SK-N-SH (cell line): Measurements from ENCODE around the gene COX7A2. TPM values are rescaled to one million over a fixed set of nuclear protein-coding genes. Genes with fewer than 3 reads are reported as not detected.

Experiments used
- CTCF ChIA-PET: fragments of 300-600, 350-600 bp; formaldehyde crosslinking; extraction: SDS; loops from one replicate; lab custom pipeline; 2021; lab: Yijun Ruan, JAX
- POLR2A ChIA-PET: fragments of 350-600 bp; sonication (Branson Sonifier 250); formaldehyde crosslinking; extraction: SDS; loops from one replicate; lab custom pipeline; 2020; ENCODE audit warnings: antibody characterized with exemption, inconsistent platforms; lab: Yijun Ruan, JAX
- DNase-seq: peaks from one replicate; pipeline ENCODE4 v3.0.0; 2012
- H2AFZ ChIP-seq: fragments of 200-600 bp; sonication (generic); 2 replicates; pipeline ENCODE4 v1.8.1; 2016; ENCODE audit warnings: antibody characterized with exemption, mild to moderate bottlenecking, low read depth
- H3F3A ChIP-seq: fragments of 200-600 bp; sonication (generic); replicated peaks from 2 replicates; pipeline ENCODE3; 2016; ENCODE audit warnings: antibody characterized with exemption, mild to moderate bottlenecking; ENCODE audit not compliant: insufficient read depth
- H3K27ac ChIP-seq, 2 experiments: fragments of 200-500 bp in 1 of 2; fragments of 200-600 bp in 1 of 2; sonication (Bioruptor generic) in 1 of 2; sonication (generic), shearing (Covaris generic) in 1 of 2; 2 replicates each; pipeline versions ENCODE4 v1.5.1 to v1.6.1; 2014 to 2016; ENCODE audit warnings: low read depth in 2 of 2, inconsistent platforms in 1 of 2, low read length in 1 of 2, mild to moderate bottlenecking in 1 of 2, mixed read lengths in 1 of 2
- H3K27me3 ChIP-seq: fragments of 200-600 bp; sonication (generic), shearing (Covaris generic); 2 replicates; pipeline ENCODE4 v1.6.1; 2016; ENCODE audit warnings: mixed run types; ENCODE audit not compliant: insufficient read depth
- H3K36me3 ChIP-seq, 2 experiments: fragments of 200-500 bp in 1 of 2; fragments of 200-600 bp in 1 of 2; sonication (Bioruptor generic) in 1 of 2; sonication (generic) in 1 of 2; replicated peaks in 1 of 2; 2 replicates each; pipeline versions ENCODE3 to v1.5.1; 2014 to 2016; ENCODE audit warnings: low read length in 1 of 2, mild to moderate bottlenecking in 1 of 2; ENCODE audit not compliant: insufficient read depth in 2 of 2, control insufficient read depth in 1 of 2
- H3K4me1 ChIP-seq, 2 experiments: fragments of 200-500 bp in 1 of 2; fragments of 200-600 bp in 1 of 2; sonication (Bioruptor generic) in 1 of 2; sonication (generic), shearing (Covaris generic) in 1 of 2; 2 replicates each; pipeline versions ENCODE4 v1.5.1 to v1.6.1; 2014 to 2016; ENCODE audit warnings: low read depth in 1 of 2, low read length in 1 of 2, mixed run types in 1 of 2; ENCODE audit not compliant: insufficient read depth in 2 of 2, control insufficient read depth in 1 of 2
- H3K4me2 ChIP-seq: fragments of 200-600 bp; sonication (generic), shearing (Covaris generic); 2 replicates; pipeline ENCODE4 v1.6.1; 2017; ENCODE audit warnings: mixed run types
- H3K4me3 ChIP-seq, 2 experiments: fragments of 200-500 bp in 1 of 2; fragments of 200-600 bp in 1 of 2; sonication (Bioruptor generic) in 1 of 2; sonication (generic), shearing (Covaris generic) in 1 of 2; 2 replicates each; pipeline versions ENCODE4 v1.5.1 to v1.8.1; 2014 to 2016; ENCODE audit warnings: low read depth in 2 of 2, inconsistent platforms in 1 of 2, low read length in 1 of 2, mild to moderate bottlenecking in 1 of 2, mixed read lengths in 1 of 2, moderate library complexity in 1 of 2
- H3K79me2 ChIP-seq: fragments of 200-600 bp; sonication (generic); 2 replicates; pipeline ENCODE4 v1.8.1; 2017; ENCODE audit warnings: mild to moderate bottlenecking; ENCODE audit not compliant: insufficient read depth
- H3K9ac ChIP-seq: fragments of 200-600 bp; sonication (generic); 2 replicates; pipeline ENCODE4 v1.6.1; 2017; ENCODE audit warnings: mixed run types
- H3K9me2 ChIP-seq: fragments of 200-600 bp; sonication (generic); 2 replicates; pipeline ENCODE4 v1.6.1; 2017; ENCODE audit warnings: mixed run types
- H3K9me3 ChIP-seq: fragments of 200-600 bp; sonication (generic); 2 replicates; pipeline ENCODE4 v1.6.1; 2017; ENCODE audit warnings: mixed run types, mild to moderate bottlenecking, moderate library complexity
- H4K20me1 ChIP-seq: fragments of 200-600 bp; sonication (generic); 2 replicates; pipeline ENCODE4 v1.6.1; 2017; ENCODE audit warnings: mild to moderate bottlenecking, mixed run types; ENCODE audit not compliant: insufficient read depth
- CHD2 ChIP-seq: fragments of 150-350 bp; IDR thresholded peaks from 2 replicates; pipeline ENCODE4 v1.6.1; 2018; ENCODE audit warnings: low read length; ENCODE audit not compliant: partially characterized antibody
- EP300 ChIP-seq, 2 experiments: IDR thresholded peaks; 2 replicates each; pipeline versions ENCODE4 v1.4.0 to v1.6.1; 2012; ENCODE audit warnings: borderline replicate concordance in 1 of 2, low read depth in 1 of 2, low read length in 1 of 2
- EZH2phosphoT487 ChIP-seq: fragments of 200-600 bp; sonication (generic); IDR thresholded peaks from 2 replicates; pipeline ENCODE4 v1.6.1; 2017; ENCODE audit warnings: low read depth, mixed run types, mild to moderate bottlenecking, antibody characterized with exemption, moderate library complexity, borderline replicate concordance
- FOSL2 ChIP-seq: IDR thresholded peaks from 2 replicates; pipeline ENCODE4 v1.4.0; 2012; ENCODE audit warnings: low read depth, mild to moderate bottlenecking, moderate library complexity, borderline replicate concordance
- GABPA ChIP-seq: IDR thresholded peaks from 2 replicates; pipeline ENCODE4 v1.4.0; 2012; ENCODE audit warnings: low read depth, mild to moderate bottlenecking
- GATA2 ChIP-seq: sonication (generic); formaldehyde crosslinking; IDR thresholded peaks from 2 replicates; pipeline ENCODE4 v1.5.0; 2020; ENCODE audit warnings: mild to moderate bottlenecking, missing genetic modification reagents
- JUND ChIP-seq: IDR thresholded peaks from 2 replicates; pipeline ENCODE4 v1.4.0; 2012
- MEF2A ChIP-seq: IDR thresholded peaks from 2 replicates; pipeline ENCODE4 v1.4.0; 2012; ENCODE audit warnings: low read depth, borderline replicate concordance
- NRF1 ChIP-seq: IDR thresholded peaks from 2 replicates; pipeline ENCODE4 v1.6.1; 2012; ENCODE audit warnings: low read depth, mild to moderate bottlenecking, low read length
- POLR2AphosphoS5 ChIP-seq: IDR thresholded peaks from 2 replicates; pipeline ENCODE4 v1.6.1; 2012; ENCODE audit warnings: low read depth, low read length
- RAD21 ChIP-seq: IDR thresholded peaks from 2 replicates; pipeline ENCODE4 v1.6.1; 2012; ENCODE audit warnings: mild to moderate bottlenecking, low read length
- RCOR1 ChIP-seq: fragments of 150-350 bp; IDR thresholded peaks from 2 replicates; pipeline ENCODE4 v1.6.1; 2017; ENCODE audit warnings: antibody characterized with exemption, low read length
- RXRA ChIP-seq: IDR thresholded peaks from 2 replicates; pipeline ENCODE4 v1.4.0; 2012; ENCODE audit warnings: low read depth, mild to moderate bottlenecking, borderline replicate concordance
- SIN3A ChIP-seq: IDR thresholded peaks from 2 replicates; pipeline ENCODE4 v1.6.1; 2012; ENCODE audit warnings: low read depth, mild to moderate bottlenecking, low read length, moderate library complexity, borderline replicate concordance
- SMC3 ChIP-seq: IDR thresholded peaks from 2 replicates; pipeline ENCODE4 v1.6.1; 2012; ENCODE audit warnings: low read depth, low read length, improper control_type of control experiment
- YY1 ChIP-seq: IDR thresholded peaks from 2 replicates; pipeline ENCODE4 v1.4.0; 2012; ENCODE audit warnings: low read depth, mild to moderate bottlenecking
- WGBS: methylation state at CpG from one replicate; pipeline ENCODE4 v1.1.6; 2017; ENCODE audit warnings: low lambda C conversion rate; 5-methylcytosine and 5-hydroxymethylcytosine counted together
- polyA plus RNA-seq, 3 experiments: library from polyadenylated mRNA; depleted of rRNA; stranded (reverse); fragments of >200 nt; gene quantifications; 2 replicates each; pipeline ENCODE4 v1.2.3, GENCODE V29; 2012
- TF ChIP-seq, protein P1 (sequence below): fragments of 200-600 bp; sonication (generic); IDR thresholded peaks from 2 replicates; pipeline ENCODE4 v1.6.1; 2017; ENCODE audit warnings: antibody characterized with exemption, mild to moderate bottlenecking, moderate library complexity
- TF ChIP-seq, protein P2 (sequence below): IDR thresholded peaks from 2 replicates; pipeline ENCODE4; 2012
- TF ChIP-seq, protein P3 (sequence below): IDR thresholded peaks from 2 replicates; pipeline ENCODE4 v1.4.0; 2012; ENCODE audit warnings: low read depth
- TF ChIP-seq, protein P4 (sequence below): fragments of 150-350 bp; IDR thresholded peaks from 2 replicates; pipeline ENCODE4 v1.6.1; 2016; ENCODE audit warnings: mild to moderate bottlenecking, low read depth, low read length

Gene COX7A2
- polyA plus RNA-seq, 1 of the 3 experiments (the other 2 are of a cell fraction): 431 TPM

DNA sequence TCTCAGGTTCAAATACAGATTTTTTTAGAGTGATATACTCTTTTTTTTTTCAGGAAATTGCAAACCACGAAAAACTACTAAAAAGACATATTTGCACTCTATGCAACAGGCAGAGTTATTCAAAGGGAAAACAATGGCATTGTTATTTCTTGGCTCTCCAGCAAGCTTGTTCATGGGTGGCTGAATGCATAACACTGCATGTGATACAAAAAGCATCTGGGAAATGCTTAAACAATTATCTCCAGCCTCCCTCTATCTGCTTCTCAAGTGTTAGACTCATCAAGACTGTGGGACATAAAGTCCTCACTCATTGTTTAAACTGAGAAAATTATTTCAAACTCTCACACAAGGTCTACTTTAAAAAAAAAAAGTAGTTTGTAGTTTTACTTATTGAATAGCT, 30.5 kb downstream of the COX7A2 start:
- no peak overlapping the region for H3K4me2 ChIP-seq
- H3K36me3 ChIP-seq: no peaks in the 10 kb centered on the region
- peaks cover 23% of the 10 kb centered on the region; the same call in 1 of the 2 replicates for H3K27me3 ChIP-seq
- H3K9me3 ChIP-seq: no peaks in the 10 kb centered on the region
- H4K20me1 ChIP-seq: no peaks in the 10 kb centered on the region
- WGBS: 0% methylated on average over 1 of the region's 1 CpG
- no peak overlapping the region for H2AFZ ChIP-seq
- H3K9ac ChIP-seq: no peak overlapping the region
- no peak overlapping the region for H3K4me3 ChIP-seq
- peaks cover 4% of the 10 kb centered on the region in 2 experiments; a peak in 2 of 4 replicates for H3K4me1 ChIP-seq
- no peaks in the 10 kb centered on the region for H3F3A ChIP-seq
- ChIA-PET CTCF (interaction anchor here (0.6 to 1.0 kb wide), 3 partner anchors 10 to 1243 kb away, joined by 3 to 4 read pairs (median 3); no protein-coding TSS in a partner anchor), POLR2A (no interaction called here)
- H3K9me2 ChIP-seq: no peaks in the 10 kb centered on the region
- no peak for DNase-seq
- no peak for TF ChIP-seq SMC3
- no peak for TF ChIP-seq EP300 (IDR thresholded peaks at IDR 0.05; ENCODE audit: borderline replicate concordance in 1 of 2, low read depth in 1 of 2, low read length in 1 of 2)
- no peak for TF ChIP-seq NRF1
- TF ChIP-seq, protein P1, sequence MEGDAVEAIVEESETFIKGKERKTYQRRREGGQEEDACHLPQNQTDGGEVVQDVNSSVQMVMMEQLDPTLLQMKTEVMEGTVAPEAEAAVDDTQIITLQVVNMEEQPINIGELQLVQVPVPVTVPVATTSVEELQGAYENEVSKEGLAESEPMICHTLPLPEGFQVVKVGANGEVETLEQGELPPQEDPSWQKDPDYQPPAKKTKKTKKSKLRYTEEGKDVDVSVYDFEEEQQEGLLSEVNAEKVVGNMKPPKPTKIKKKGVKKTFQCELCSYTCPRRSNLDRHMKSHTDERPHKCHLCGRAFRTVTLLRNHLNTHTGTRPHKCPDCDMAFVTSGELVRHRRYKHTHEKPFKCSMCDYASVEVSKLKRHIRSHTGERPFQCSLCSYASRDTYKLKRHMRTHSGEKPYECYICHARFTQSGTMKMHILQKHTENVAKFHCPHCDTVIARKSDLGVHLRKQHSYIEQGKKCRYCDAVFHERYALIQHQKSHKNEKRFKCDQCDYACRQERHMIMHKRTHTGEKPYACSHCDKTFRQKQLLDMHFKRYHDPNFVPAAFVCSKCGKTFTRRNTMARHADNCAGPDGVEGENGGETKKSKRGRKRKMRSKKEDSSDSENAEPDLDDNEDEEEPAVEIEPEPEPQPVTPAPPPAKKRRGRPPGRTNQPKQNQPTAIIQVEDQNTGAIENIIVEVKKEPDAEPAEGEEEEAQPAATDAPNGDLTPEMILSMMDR: no peak
- TF ChIP-seq, protein P2, sequence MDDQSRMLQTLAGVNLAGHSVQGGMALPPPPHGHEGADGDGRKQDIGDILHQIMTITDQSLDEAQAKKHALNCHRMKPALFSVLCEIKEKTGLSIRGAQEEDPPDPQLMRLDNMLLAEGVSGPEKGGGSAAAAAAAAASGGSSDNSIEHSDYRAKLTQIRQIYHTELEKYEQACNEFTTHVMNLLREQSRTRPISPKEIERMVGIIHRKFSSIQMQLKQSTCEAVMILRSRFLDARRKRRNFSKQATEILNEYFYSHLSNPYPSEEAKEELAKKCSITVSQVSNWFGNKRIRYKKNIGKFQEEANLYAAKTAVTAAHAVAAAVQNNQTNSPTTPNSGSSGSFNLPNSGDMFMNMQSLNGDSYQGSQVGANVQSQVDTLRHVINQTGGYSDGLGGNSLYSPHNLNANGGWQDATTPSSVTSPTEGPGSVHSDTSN: no peak
- no peak for TF ChIP-seq GABPA
- TF ChIP-seq FOSL2: no peak
- TF ChIP-seq CHD2: no peak
- TF ChIP-seq YY1: no peak
- no peak for TF ChIP-seq RAD21
- TF ChIP-seq RCOR1: no peak
- TF ChIP-seq EZH2phosphoT487: no peak
- no peak for TF ChIP-seq MEF2A
- TF ChIP-seq RXRA: no peak
- no peak for TF ChIP-seq GATA2 (CRISPR knock-in tag)
- TF ChIP-seq, protein P3, sequence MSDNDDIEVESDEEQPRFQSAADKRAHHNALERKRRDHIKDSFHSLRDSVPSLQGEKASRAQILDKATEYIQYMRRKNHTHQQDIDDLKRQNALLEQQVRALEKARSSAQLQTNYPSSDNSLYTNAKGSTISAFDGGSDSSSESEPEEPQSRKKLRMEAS: no peak
- TF ChIP-seq SIN3A: no peak
- TF ChIP-seq, protein P4, sequence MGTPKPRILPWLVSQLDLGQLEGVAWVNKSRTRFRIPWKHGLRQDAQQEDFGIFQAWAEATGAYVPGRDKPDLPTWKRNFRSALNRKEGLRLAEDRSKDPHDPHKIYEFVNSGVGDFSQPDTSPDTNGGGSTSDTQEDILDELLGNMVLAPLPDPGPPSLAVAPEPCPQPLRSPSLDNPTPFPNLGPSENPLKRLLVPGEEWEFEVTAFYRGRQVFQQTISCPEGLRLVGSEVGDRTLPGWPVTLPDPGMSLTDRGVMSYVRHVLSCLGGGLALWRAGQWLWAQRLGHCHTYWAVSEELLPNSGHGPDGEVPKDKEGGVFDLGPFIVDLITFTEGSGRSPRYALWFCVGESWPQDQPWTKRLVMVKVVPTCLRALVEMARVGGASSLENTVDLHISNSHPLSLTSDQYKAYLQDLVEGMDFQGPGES: no peak
- no peak for TF ChIP-seq POLR2AphosphoS5
- TF ChIP-seq JUND: no peak
- H3K79me2 ChIP-seq: no peaks in the 10 kb centered on the region
- H3K27ac ChIP-seq: no peak overlapping the region
